GM12891 (cell line): Measurements from ENCODE around the gene ETNK1.

Source experiments
- DNase-seq: peaks from one replicate; pipeline ENCODE4 v3.0.0; 2011; ENCODE audit warnings: low spot score; ENCODE audit not compliant: insufficient read length
- FAIRE-seq: peaks from 2 replicates; lab custom pipeline; 2011; peaks lifted over from hg19 to GRCh38; lab: Jason Lieb, UNC
- PAX5 ChIP-seq: IDR thresholded peaks from 2 replicates; pipeline ENCODE4 v1.6.1; 2011; ENCODE audit warnings: low read length, moderate library complexity, mild to moderate bottlenecking; ENCODE audit not compliant: insufficient read depth, severe bottlenecking
- POLR2A ChIP-seq: IDR thresholded peaks from 2 replicates; pipeline ENCODE4 v1.6.1; 2011; ENCODE audit warnings: low read depth, low read length, control low read depth
- POLR2AphosphoS5 ChIP-seq: IDR thresholded peaks from 2 replicates; pipeline ENCODE4 v1.6.1; 2011; ENCODE audit warnings: low read depth, low read length, control low read depth
- POU2F2 ChIP-seq: IDR thresholded peaks from 2 replicates; pipeline ENCODE4 v1.6.1; 2011; ENCODE audit warnings: low read depth, mild to moderate bottlenecking, control low read depth, low read length, moderate library complexity
- SPI1 ChIP-seq: IDR thresholded peaks from 2 replicates; pipeline ENCODE4 v1.6.1; 2011; ENCODE audit warnings: low read depth, low read length, control low read depth
- TAF1 ChIP-seq: IDR thresholded peaks from 2 replicates; pipeline ENCODE4 v1.6.1; 2011; ENCODE audit warnings: low read depth, low read length, control low read depth

ETNK1 gene

GRCh38 chr12:22628228-22628627, 3.3 kb downstream of the ETNK1 start:
- no peak for DNase-seq
- TF ChIP-seq POU2F2: no peak
- no peak for TF ChIP-seq SPI1
- TF ChIP-seq POLR2AphosphoS5: no peak
- no peak for TF ChIP-seq TAF1
- TF ChIP-seq POLR2A: no peak
- no peak for TF ChIP-seq PAX5
- no peak for FAIRE-seq

GRCh38 chr12:22631863-22632463, 7.0 kb downstream of the ETNK1 start:
- FAIRE-seq (no peak), DNase-seq (no peak)
- TF ChIP-seq SPI1 (no peak), POU2F2 (no peak), TAF1 (no peak), POLR2AphosphoS5 (no peak), POLR2A (no peak), PAX5 (no peak)

GRCh38 chr12:22634883-22635282, 9.9 kb downstream of the ETNK1 start:
- no peak for DNase-seq
- FAIRE-seq: peak; percentile 60
- TF ChIP-seq POU2F2: no peak
- no peak for TF ChIP-seq TAF1
- no peak for TF ChIP-seq POLR2A
- TF ChIP-seq SPI1: no peak
- TF ChIP-seq POLR2AphosphoS5: no peak

GRCh38 chr12:22635812-22636211, 10.8 kb downstream of the ETNK1 start:
- DNase-seq (no peak), FAIRE-seq (no peak)
- TF ChIP-seq POU2F2: no peak
- TF ChIP-seq POLR2A: no peak
- no peak for TF ChIP-seq PAX5
- TF ChIP-seq SPI1: no peak
- no peak for TF ChIP-seq POLR2AphosphoS5
- no peak for TF ChIP-seq TAF1

GRCh38 chr12:22640851-22641250, 15.9 kb downstream of the ETNK1 start:
- no peak for FAIRE-seq

GRCh38 chr12:22641353-22642053, 16.5 kb downstream of the ETNK1 start:
- no peak for TF ChIP-seq TAF1
- DNase-seq (no peak), FAIRE-seq (no peak)

More at GRCh38 chr12:22640851-22641250, 15.9 kb downstream of the ETNK1 start:
- TF ChIP-seq POLR2AphosphoS5 (no peak), POLR2A (no peak), POU2F2 (no peak), PAX5 (no peak), SPI1 (no peak), TAF1 (no peak)
- DNase-seq: no peak

GRCh38 chr12:22648668-22649067, 23.7 kb downstream of the ETNK1 start:
- DNase-seq: no peak
- no peak for TF ChIP-seq PAX5
- TF ChIP-seq TAF1: no peak
- TF ChIP-seq POLR2AphosphoS5: no peak
- TF ChIP-seq POU2F2: no peak
- TF ChIP-seq POLR2A: no peak
- TF ChIP-seq SPI1: no peak
- no peak for FAIRE-seq

GRCh38 chr12:22653075-22653474, 28.1 kb downstream of the ETNK1 start:
- FAIRE-seq (peak; percentile 33), DNase-seq (no peak)
- TF ChIP-seq POU2F2 (no peak), SPI1 (peak; percentile 73), TAF1 (no peak), POLR2AphosphoS5 (no peak)

GRCh38 chr12:22653791-22654190, 28.8 kb downstream of the ETNK1 start:
- DNase-seq: no peak
- TF ChIP-seq POU2F2: no peak
- TF ChIP-seq POLR2A: no peak
- no peak for TF ChIP-seq POLR2AphosphoS5
- no peak for TF ChIP-seq PAX5
- TF ChIP-seq SPI1: no peak
- no peak for TF ChIP-seq TAF1
- FAIRE-seq: no peak

GRCh38 chr12:22656376-22656775, 31.4 kb downstream of the ETNK1 start:
- DNase-seq (no peak), FAIRE-seq (no peak)
- no peak for TF ChIP-seq POLR2A
- TF ChIP-seq TAF1: no peak
- no peak for TF ChIP-seq POLR2AphosphoS5
- TF ChIP-seq PAX5: no peak
- TF ChIP-seq POU2F2: no peak
- TF ChIP-seq SPI1: no peak

GRCh38 chr12:22656831-22657230, 31.9 kb downstream of the ETNK1 start:
- TF ChIP-seq TAF1 (no peak), SPI1 (no peak), POLR2AphosphoS5 (no peak), PAX5 (no peak), POLR2A (no peak), POU2F2 (no peak)
- no peak for DNase-seq
- FAIRE-seq: no peak
